T-helper 2 cell treated with Interferon-gamma antibody and Interleukin-4, amounts not matched to agents 100 ng/mL and 5 ng/mL, for 36 hours (primary cell): Measurements from ENCODE around the gene SPDEF. TPM values are rescaled to one million over a fixed set of nuclear protein-coding genes. Genes with fewer than 3 reads are reported as not detected.

ENCODE experiments used
- intact Hi-C: fragments of 100-400 bp; cut with micrococcal nuclease; formaldehyde crosslinking; loops from one replicate; pipeline ENCODE4 v1.15.1; 2023
- total RNA-seq: library from RNA; stranded (reverse); gene quantifications from 2 replicates; pipeline ENCODE4 v1.2.3, GENCODE V29; 2022

SPDEF gene
- total RNA-seq, 1 donor from 2014 or later = not detected

DNA sequence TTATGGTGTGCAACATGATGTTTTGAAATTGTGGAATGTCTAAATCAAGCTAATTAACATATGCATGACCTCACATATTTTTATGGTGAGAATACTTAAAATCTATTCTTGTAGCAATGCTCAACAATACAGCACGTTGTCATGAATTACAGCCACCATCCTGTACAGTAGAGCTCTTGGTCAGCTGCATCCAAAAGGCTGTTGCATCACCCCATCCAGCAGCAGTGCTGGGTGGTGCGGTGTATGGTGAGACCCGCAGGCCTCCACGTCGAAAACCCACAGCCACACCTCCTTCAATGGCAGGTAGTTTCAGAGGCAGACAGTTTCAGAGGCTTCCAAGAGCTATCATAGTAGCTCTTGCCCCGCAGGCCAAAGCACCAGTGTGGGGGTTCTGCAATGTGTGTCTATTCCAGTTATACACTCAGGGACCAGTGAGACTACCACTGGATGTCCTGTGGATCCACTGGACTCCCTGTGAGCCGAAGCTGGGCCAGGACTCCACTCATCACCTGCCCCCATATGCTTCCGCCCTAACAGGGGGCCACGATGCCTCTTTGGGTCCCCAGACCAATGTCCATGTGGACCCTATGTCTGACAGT is 66.8 kb downstream of the SPDEF start:
- intact Hi-C loops = no loop called here

Other genes starting within 250 kb of the SPDEF start
- 17.8 and 18.7 TPM in 2 replicates for gene NUDT3, start 163.7 kb downstream of the SPDEF start, total RNA-seq
- 1,508 and 1,512 TPM in 2 replicates for gene RPS10, start 130.3 kb downstream of the SPDEF start, total RNA-seq
- gene PACSIN1, start 90.3 kb downstream of the SPDEF start, total RNA-seq = 0.11 and 0.18 TPM in 2 replicates
- 74.2 and 77.1 TPM in 2 replicates for gene ILRUN, start 140.4 kb upstream of the SPDEF start, total RNA-seq
- gene SNRPC, start 201.2 kb upstream of the SPDEF start, total RNA-seq = 131 and 133 TPM in 2 replicates
- 12.8 and 12.9 TPM in 2 replicates for gene BLTP3A, start 235.8 kb upstream of the SPDEF start, total RNA-seq